A549 (cell line): Measurements from ENCODE around the gene RNF38. TPM values are rescaled to one million over a fixed set of nuclear protein-coding genes. Genes with fewer than 3 reads are reported as not detected.

Source experiments
- ATAC-seq, 2 experiments: fragments of 200-7000 bp in 1 of 2; fragments of >200 bp in 1 of 2; cut with Nextera tagmentation in 1 of 2; cut with Tn5 transposase in 1 of 2; 3 replicates each; pipeline versions ENCODE4 v1.8.0 to v1.9.1; 2018 to 2020; ENCODE audit warnings: mild to moderate bottlenecking in 1 of 2, moderate library complexity in 1 of 2
- CTCF ChIA-PET: fragments of 300-600 bp; sonication (Branson Sonifier 250); formaldehyde crosslinking; extraction: SDS; loops from one replicate; lab custom pipeline; 2021; ENCODE audit warnings: antibody characterized with exemption, inconsistent platforms; lab: Yijun Ruan, JAX
- POLR2A ChIA-PET: fragments of 350-600 bp; formaldehyde crosslinking; extraction: SDS; loops from one replicate; lab custom pipeline; 2021; ENCODE audit warnings: antibody characterized with exemption, inconsistent platforms; lab: Yijun Ruan, JAX
- DNase-seq, 2 experiments: peaks; one replicate each; pipeline versions ENCODE4 v3.0.0 to v3.0.0-alpha.2; 2011 to 2016; ENCODE audit warnings: low read depth in 1 of 2, low spot score in 1 of 2
- FAIRE-seq: peaks from 2 replicates; lab custom pipeline; 2011; peaks lifted over from hg19 to GRCh38; lab: Jason Lieb, UNC
- H3K27ac ChIP-seq, 2 experiments: fragments of >200 bp; sonication (Bioruptor Twin); formaldehyde crosslinking; 3 replicates each; pipeline ENCODE4 v1.5.1; 2016 to 2017
- H3K4me1 ChIP-seq: fragments of >200 bp; sonication (Bioruptor Twin); formaldehyde crosslinking; 3 replicates; pipeline ENCODE4 v1.6.1; 2016
- H3K4me2 ChIP-seq: fragments of >200 bp; sonication (Bioruptor Twin); formaldehyde crosslinking; 3 replicates; pipeline ENCODE4 v1.6.1; 2016
- H3K4me3 ChIP-seq: fragments of >200 bp; sonication (Bioruptor Twin); formaldehyde crosslinking; 3 replicates; pipeline ENCODE4 v1.5.1; 2016
- H3K9me3 ChIP-seq: fragments of >200 bp; sonication (Bioruptor Twin); formaldehyde crosslinking; 3 replicates; pipeline ENCODE4 v1.6.1; 2016
- ATOH8 ChIP-seq: fragments of 250-450 bp; sonication (Bioruptor Pico); IDR thresholded peaks from 2 replicates; pipeline ENCODE4 v1.5.0; 2020; ENCODE audit warnings: low read depth, mild to moderate bottlenecking, moderate library complexity
- BCL3 ChIP-seq: fragments of >200 bp; sonication (Bioruptor Twin); formaldehyde crosslinking; IDR thresholded peaks from 3 replicates; pipeline ENCODE4 v1.6.1; 2016
- BHLHE40 ChIP-seq: IDR thresholded peaks from 2 replicates; pipeline ENCODE4 v1.6.1; 2012; ENCODE audit warnings: low read depth, low read length, inconsistent platforms
- CTCF ChIP-seq: fragments of >200 bp; sonication (Bioruptor Twin); formaldehyde crosslinking; IDR thresholded peaks from 3 replicates; pipeline ENCODE4 v1.5.1; 2016
- E2F6 ChIP-seq: IDR thresholded peaks from 2 replicates; pipeline ENCODE4 v1.6.1; 2012; ENCODE audit warnings: low read depth, borderline replicate concordance
- EP300 ChIP-seq, 2 experiments: fragments of >200 bp; sonication (Bioruptor Twin); formaldehyde crosslinking; IDR thresholded peaks; 2 replicates in 1 of 2; 3 replicates in 1 of 2; pipeline ENCODE4 v1.6.1; 2016 to 2017
- ESRRA ChIP-seq: fragments of 150-350 bp; IDR thresholded peaks from 2 replicates; pipeline ENCODE4 v1.6.1; 2014; ENCODE audit warnings: mild to moderate bottlenecking, low read length, borderline replicate concordance
- FOSL2 ChIP-seq, 2 experiments: fragments of 450-650 bp in 1 of 2; fragments of >200 bp in 1 of 2; sonication (Bioruptor Twin) in 1 of 2; formaldehyde crosslinking; IDR thresholded peaks; 2 replicates each; pipeline versions ENCODE4 v1.5.0 to v1.6.1; 2016 to 2020; ENCODE audit warnings: mild to moderate bottlenecking in 1 of 2, moderate library complexity in 1 of 2
- MAZ ChIP-seq: fragments of 150-350 bp; IDR thresholded peaks from 2 replicates; pipeline ENCODE4 v1.6.1; 2014; ENCODE audit warnings: antibody characterized with exemption, low read depth, low read length, borderline replicate concordance
- PHF8 ChIP-seq: fragments of 200-600 bp; sonication (generic); IDR thresholded peaks from 2 replicates; pipeline ENCODE4 v1.6.1; 2016; ENCODE audit warnings: low read depth, mild to moderate bottlenecking, antibody characterized with exemption, moderate library complexity, borderline replicate concordance
- POLR2A ChIP-seq: IDR thresholded peaks from 2 replicates; pipeline ENCODE4 v1.6.1; 2012; ENCODE audit warnings: mild to moderate bottlenecking, low read length
- RARB ChIP-seq: fragments of 250-450 bp; sonication (Bioruptor Pico); IDR thresholded peaks from 2 replicates; pipeline ENCODE4 v1.8.0; 2021; ENCODE audit warnings: mild to moderate bottlenecking, moderate library complexity
- RNF2 ChIP-seq: fragments of 200-600 bp; sonication (generic); IDR thresholded peaks from 2 replicates; pipeline ENCODE4 v1.6.1; 2016; ENCODE audit warnings: low read depth, mild to moderate bottlenecking, antibody characterized with exemption, moderate library complexity, borderline replicate concordance
- ZC3H11A ChIP-seq: fragments of 450-650 bp; IDR thresholded peaks from 2 replicates; pipeline ENCODE4 v1.6.1; 2014; ENCODE audit warnings: antibody characterized with exemption, mild to moderate bottlenecking
- WGBS: methylation state at CpG from one replicate; pipeline ENCODE4 v1.1.6; 2017; ENCODE audit errors: missing lambda C conversion rate; 5-methylcytosine and 5-hydroxymethylcytosine counted together
- polyA plus RNA-seq, 4 experiments: library from polyadenylated mRNA; depleted of rRNA in 3 of 4; stranded (reverse); fragments of >200 nt; fragmentation: RNase III in 1 of 4; extraction: RNeasy Plus Mini Kit Qiagen cat#74134 plus additional on column Dnase treatment in 1 of 4; gene quantifications; 2 replicates in 3 of 4; 3 replicates in 1 of 4; pipeline ENCODE4 v1.2.3, GENCODE V29; 2011 to 2017
- TF ChIP-seq, protein P1 (sequence below): IDR thresholded peaks from 2 replicates; pipeline ENCODE4 v1.6.1; 2012
- TF ChIP-seq, protein P2 (sequence below): fragments of 450-650 bp; IDR thresholded peaks from 2 replicates; pipeline ENCODE4 v1.6.1; 2014; ENCODE audit warnings: antibody characterized with exemption

The RNF38 gene
- polyA plus RNA-seq, 2 of the 4 experiments (the other 2 are of a cell fraction): 8.7 to 13.2 TPM

DNA sequence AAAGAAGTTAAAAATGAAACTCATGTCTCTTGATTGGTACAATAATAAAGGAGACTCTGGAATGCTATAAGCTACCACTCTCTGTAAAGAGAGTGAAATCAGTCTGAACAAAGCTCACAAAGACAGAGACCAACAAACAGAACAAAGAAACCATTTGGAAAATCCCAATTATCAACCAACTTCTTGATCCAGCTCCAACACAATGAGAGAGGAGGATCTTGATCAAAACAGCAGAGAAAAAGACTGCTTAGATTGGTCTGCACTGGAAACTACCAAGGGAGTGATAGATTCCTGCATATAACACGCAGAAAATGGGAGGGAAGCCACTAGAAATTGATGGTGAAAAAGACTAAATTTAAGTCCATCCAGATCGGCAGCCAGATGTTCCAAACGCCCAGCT, 23.1 kb upstream of the RNF38 start:
- ATAC-seq (no peak), FAIRE-seq (peak; percentile 73)
- Histone ChIP-seq H3K4me3 (no peak overlapping the region), H3K9me3 (no peaks in the 10 kb centered on the region)
- TF ChIP-seq ZC3H11A: no peak
- TF ChIP-seq, protein P1, sequence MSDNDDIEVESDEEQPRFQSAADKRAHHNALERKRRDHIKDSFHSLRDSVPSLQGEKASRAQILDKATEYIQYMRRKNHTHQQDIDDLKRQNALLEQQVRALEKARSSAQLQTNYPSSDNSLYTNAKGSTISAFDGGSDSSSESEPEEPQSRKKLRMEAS: no peak
- TF ChIP-seq, all 56 proteins: peak for 0
- ChIA-PET POLR2A (no interaction called here), CTCF (interaction anchor here (1.2 to 9.6 kb wide), 4 partner anchors 10 to 27 kb away, joined by 3 to 134 read pairs (median 10); no protein-coding TSS in a partner anchor)
- no peak for DNase-seq
- no peak overlapping the region for H3K27ac ChIP-seq
- H3K4me2 ChIP-seq: no peak overlapping the region
- 88% methylated on average over 3 of the region's 3 CpGs for WGBS
- H3K4me1 ChIP-seq: peaks cover 37% of the 10 kb centered on the region

DNA sequence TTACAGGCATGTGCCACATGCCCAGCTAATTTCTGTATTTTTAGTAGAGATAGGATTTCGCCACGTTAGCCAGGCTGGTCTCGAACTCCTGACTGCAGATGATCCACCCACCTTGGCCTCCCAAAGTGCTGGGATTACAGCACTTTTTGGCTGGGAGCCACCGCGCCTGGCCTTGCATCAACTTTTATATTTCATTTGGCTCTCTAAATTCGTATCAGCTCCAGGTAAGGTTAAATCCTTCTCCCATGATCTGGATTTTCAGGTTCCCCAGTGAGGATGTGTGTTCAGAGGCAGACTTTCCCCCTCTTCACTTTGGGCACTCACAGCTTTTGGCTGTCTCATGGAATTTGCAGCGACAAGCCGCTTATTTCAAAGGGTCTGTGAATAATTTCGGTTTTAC, 16.8 kb upstream of the RNF38 start:
- WGBS: 94% methylated on average over 9 of the region's 9 CpGs
- Histone ChIP-seq H3K4me2 (no peak overlapping the region), H3K27ac (no peak overlapping the region), H3K4me3 (no peak overlapping the region), H3K9me3 (no peaks in the 10 kb centered on the region), H3K4me1 (peaks cover 32% of the 10 kb centered on the region)
- ChIA-PET CTCF (interaction anchor here (1.0 to 9.6 kb wide), 4 partner anchors 9 to 139 kb away, joined by 3 to 134 read pairs (median 14); no protein-coding TSS in a partner anchor), POLR2A (no interaction called here)
- TF ChIP-seq RARB (no peak), ESRRA (no peak), PHF8 (no peak), RNF2 (no peak), ATOH8 (no peak), E2F6 (no peak), POLR2A (no peak), FOSL2 (IDR thresholded peaks at IDR 0.05) (no peak), FOSL2 (CRISPR knock-in tag; IDR thresholded peaks at IDR 0.05) (no peak), MAZ (no peak), ZC3H11A (no peak), BHLHE40 (no peak)
- TF ChIP-seq, protein P2, sequence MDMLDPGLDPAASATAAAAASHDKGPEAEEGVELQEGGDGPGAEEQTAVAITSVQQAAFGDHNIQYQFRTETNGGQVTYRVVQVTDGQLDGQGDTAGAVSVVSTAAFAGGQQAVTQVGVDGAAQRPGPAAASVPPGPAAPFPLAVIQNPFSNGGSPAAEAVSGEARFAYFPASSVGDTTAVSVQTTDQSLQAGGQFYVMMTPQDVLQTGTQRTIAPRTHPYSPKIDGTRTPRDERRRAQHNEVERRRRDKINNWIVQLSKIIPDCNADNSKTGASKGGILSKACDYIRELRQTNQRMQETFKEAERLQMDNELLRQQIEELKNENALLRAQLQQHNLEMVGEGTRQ: no peak
- FAIRE-seq (no peak), ATAC-seq (no peak), DNase-seq (no peak)

GRCh38 chr9:36415822-36416525, 15.9 kb upstream of the RNF38 start:
- peak in 1 of 2 experiments; percentile 25 for DNase-seq
- no peak overlapping the region for H3K4me2 ChIP-seq
- CTCF ChIA-PET: interaction anchor here (1.0 to 9.6 kb wide), 3 partner anchors 8 to 140 kb away, joined by 3 to 134 read pairs (median 5); no protein-coding TSS in a partner anchor
- H3K9me3 ChIP-seq: no peaks in the 10 kb centered on the region
- no peak for FAIRE-seq
- 96% methylated on average over 10 of the region's 11 CpGs for WGBS
- POLR2A ChIA-PET: no interaction called here
- TF ChIP-seq CTCF (0 out of 3 replicates have a peak, but pooled peaks have one; percentile 7), BCL3 (no peak), EP300 (IDR thresholded peaks at IDR 0.05) (no peak)
- no peak overlapping the region for H3K4me3 ChIP-seq
- H3K27ac ChIP-seq: 0 out of 6 replicates have a peak overlapping the region, but pooled peaks of 1 of the 2 experiments have one; percentile 15
- peaks cover 30% of the 10 kb centered on the region for H3K4me1 ChIP-seq
- ATAC-seq: no peak
